ENCODE data around the gene VDR.

The VDR gene

DNA sequence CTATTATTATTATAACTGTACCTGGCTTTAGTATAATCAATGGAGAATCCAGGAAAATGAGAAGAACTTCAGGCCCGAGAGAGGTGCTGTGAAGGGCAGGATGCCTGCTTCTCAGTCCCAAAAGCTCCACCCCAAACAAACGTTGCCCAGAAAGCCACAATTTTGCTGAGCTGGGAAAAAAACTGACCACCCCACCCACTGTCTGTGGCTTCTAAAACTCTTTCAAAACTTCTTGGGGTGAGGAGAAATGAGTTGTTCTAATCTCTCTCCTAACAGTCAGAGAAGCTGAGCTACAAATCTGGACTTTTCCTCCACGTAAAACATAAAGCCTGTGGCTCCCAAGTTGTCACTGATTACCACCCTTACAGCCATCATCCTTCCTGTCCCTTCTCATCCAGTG is 13.4 kb downstream of the VDR start:
- no peak for DNase-seq

DNA sequence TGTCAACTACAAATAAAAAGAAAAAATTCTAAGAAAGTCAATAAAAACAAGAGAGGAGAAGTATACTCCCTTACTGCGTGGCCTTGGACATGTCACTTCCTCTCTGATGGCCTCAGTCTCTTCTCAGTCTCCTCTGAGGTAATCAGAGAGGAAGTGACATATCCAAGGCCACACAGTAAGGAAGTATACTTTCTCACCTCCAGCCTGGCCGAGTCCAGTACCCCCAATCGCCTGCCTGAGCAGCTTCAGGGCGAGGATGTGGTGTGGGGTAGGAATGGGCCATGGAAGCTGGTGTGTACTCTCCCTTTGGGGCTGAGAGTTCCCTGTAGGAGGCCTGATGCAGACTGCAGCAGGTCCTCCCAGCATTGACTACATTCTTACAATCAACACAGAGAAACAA is 15.8 kb downstream of the VDR start:
- no peak for DNase-seq

DNA sequence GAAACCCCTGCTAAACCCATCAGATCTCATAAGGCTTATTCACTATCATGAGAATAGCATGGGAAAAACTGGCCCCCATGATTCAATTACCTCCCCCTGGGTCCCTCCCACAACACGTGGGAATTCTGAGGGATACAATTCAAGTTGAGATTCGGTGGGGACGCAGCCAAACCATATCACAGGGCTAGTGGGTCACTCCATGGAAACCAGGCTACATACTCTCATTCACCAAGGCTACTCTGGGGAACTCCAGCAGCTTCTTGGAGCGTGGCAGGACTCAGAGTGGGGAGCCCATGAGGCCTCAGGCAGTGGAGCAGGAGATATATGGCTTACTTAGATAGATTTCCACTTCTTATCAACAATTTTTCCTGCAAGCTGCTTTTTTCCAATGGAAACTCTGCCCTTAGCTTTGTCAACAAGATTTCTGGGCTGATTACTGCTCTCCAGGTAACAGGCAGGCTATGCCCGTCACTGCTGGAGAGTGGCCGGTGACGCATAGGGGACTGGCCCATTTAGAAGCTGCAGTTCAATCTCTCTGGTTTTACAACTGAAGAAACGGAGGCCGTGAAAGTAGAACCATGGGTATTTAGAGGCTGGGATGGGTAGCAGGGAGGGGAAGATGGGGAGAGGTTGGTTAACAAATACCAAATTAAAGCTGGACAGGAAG is 16.5 kb downstream of the VDR start:
- no peak for DNase-seq

DNA sequence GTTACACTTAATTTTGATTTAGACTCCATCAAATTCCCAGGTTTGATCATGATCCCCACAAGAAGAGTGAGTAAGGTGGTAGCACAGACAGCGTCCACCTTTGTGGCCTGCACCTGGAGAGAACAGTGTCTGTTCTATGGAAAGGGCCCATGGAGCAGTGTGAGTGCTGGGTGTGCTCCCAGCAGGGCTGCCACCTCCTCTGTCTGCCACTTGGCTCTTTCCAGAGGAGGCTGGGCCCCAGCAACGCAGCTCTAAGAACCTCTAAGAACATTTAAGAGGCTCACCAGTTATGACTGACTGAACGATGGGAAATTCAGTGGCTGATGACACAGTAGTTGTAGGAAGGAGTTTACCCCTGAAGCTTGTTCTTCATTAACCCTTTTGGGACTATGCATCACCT is 17.3 kb downstream of the VDR start:
- DNase-seq = no peak

DNA sequence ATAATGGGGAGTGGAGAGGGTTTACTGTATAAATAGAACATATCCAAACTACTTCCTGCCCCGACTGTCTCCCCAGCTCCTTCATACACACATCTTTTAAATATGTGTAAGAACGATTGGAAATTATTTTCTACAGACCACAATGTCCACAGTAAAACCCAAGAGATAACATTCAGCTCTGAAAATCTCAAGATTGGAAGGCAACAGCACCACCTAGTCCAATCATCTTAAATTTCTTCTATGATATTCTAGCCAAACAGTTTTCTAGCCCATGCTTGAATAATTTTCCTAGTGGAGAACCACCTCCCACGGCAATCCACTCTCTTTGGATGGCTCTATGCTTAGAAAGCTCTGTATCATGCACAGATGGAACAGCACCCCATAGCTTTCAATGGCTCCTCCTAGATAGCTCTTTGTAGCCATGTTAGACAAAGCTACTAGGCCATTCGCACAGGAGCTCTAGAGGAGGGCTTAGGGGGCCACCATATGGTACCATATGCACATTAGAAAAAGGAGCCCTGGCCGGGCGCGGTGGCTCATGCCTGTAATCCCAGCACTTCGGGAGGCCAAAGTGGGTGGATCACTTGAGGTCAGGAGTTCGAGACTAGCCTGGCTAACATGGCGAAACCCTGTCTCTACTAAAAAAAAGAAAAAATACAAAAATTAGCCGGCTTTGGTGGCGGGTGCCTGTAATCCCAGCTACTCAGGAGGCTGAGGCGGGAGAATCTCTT is 18.1 kb downstream of the VDR start:
- DNase-seq = no peak

DNA sequence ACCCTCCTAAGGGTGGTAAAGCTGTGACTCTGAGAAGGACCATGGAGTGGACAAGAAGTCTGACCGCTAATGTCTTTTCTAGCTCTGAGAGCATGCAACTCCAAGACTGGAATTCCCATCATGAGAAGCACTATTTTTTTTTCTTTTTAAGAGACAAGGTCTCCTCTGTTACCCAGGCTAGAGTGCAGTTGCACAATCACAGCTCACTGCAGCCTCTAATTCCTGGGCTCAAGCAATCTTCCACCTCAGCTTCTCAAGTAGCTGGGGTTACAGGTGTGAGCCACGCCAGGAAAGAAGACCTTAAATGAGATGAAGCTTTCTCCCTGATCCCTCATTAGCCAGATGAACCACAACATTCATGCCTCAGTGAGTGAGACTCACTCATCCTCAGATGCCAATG is 19.2 kb downstream of the VDR start:
- no peak for DNase-seq

DNA sequence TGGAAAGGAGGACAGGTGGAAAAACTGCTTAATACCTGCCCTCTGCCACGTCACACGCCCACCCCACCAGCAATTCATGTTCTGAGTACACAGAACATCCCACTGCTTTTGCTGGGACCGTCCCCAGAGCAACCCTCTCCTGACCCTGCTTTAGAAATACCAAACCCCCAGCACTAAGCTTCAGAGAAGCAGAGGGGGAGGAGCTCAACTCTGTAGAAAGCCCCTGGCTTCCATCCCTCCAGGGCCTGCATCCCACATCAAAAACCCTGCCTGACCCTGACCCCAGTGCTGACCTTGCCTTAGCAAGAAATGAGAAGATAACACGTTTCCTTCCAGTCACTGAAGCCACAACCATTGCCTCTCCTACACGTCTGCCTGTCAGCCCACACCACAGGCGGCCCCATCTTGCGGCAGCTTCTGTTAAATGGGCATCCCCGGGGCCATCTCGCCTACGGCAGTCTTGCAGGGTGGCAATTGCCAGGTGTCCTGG is 19.7 kb downstream of the VDR start:
- DNase-seq = no peak

DNA sequence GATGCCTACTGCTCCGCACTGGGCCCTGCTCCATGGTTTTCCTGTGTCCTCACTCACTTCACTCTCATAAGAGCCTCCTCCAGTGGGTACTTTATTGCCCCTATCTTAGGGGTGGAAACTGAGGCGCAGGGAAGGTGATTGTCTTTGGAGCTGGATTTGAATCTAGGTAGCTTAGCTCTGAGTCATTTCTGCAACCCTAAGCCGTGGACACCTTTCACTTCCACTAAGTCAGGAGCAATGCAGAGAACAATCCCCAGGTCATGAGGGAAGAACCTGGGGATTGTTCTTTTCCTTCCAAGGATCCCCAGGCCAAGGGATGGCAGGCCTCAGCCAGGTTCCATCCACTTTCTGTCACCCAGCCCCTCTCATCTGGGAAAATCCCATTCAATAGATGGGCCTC is 20.3 kb downstream of the VDR start:
- DNase-seq = no peak

DNA sequence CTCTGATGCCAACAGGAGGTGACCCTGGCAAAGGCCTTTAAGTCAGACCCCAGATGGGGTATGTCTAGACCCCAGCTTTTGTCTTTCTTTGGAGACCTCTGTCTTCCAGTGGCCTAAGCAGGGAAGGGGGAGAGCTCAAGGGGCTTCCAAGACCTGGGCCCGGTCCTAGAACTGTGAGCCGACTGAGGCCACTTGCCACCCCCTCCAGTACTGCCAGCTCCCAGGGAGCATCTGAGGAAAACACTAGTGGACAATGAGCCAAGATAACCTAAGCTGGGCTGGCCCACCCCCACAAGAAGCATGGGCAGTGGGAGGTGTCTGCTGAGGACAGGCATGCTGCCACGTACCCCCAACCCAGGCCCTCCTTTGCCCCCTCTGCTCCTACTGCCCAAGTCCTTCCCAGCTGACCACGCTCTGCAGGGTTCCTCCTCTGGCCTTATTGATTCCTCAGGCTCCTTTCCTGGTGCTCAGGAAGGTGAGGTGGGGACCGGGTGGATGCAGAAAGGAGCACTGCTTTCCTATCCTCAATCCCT is 21.1 kb downstream of the VDR start:
- DNase-seq = no peak

DNA sequence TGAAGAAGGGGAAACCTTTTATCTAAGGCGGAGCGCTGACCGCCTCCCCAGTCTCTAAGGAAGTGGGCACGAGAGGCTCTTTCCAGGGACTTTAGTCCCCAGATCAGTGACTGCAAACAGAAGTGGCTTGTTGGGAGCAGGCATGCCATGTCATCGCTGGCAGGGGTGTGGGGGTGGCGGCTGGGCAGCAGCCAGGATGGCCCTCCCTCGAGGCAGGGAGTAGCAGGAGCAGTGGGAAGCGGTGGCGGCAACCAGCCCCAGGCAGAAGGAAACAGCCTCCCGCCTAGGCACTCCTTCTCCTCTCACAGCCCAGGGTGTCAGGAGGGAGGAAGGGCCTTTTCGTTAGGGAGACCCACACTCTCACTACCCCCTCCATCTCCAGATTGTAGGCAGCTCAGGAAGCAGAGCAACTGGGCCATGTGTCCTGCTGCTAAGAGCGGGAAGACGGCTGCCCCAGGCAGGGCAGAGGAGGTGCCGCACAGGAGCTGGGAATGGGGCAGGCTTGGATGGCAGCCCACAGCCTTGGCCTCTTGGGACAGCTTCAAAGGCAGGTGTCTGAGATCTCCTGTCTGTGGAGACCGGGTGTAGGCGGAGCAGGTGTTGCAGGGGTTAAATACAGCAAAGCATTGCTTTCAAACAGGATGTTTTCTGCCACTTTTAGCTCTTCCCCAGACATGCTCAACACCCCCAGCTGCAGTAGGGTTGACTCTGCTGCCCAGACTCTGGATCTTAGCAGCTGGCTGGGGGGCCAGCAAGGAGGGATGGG is 21.8 kb downstream of the VDR start:
- no peak for DNase-seq

DNA sequence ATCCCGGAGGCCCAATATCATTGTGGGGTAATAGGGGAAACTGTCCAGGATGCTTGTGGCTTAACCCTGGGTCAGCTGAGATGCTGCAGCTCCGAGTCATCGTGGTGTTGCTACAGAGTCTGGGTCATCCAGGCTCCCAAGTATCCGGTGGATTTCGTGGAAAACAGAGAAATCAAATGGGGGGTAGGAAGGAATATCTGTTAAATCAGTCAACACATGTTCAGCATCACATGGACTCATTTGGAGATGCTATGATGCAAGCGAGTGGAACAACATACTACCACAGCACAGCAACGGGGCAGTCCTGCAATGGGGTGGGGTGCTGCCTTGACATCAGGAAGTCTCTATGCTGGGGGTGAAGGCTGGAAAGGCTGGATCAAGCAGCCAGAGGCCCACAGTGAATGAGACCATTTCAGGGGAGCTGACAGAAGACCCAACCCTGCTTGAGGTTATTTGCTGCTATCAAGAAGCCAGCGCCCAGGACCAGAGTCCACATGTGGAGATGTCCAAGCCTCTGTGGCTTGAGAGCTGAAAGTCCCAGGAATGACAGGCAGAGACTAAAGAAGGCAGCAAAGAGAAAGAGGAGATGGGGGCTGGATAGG is 22.9 kb downstream of the VDR start:
- DNase-seq = no peak

DNA sequence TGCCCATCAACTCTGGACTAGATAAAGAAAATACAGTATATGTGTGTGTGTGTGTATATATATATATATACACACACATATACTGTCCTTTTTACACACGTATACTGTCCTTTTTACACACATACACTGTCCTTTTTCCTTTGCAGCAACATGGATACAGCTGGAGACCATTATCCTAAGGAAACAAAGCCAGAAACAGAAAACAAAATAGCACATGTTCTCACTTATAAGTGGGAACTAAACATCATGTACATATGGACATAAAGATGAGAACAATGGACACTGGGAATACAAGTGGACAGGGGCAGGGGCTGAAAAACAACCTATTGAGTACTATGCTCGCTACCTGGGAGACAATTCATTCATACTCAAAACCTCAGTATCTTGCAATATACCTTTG is 23.7 kb downstream of the VDR start:
- DNase-seq = no peak

DNA sequence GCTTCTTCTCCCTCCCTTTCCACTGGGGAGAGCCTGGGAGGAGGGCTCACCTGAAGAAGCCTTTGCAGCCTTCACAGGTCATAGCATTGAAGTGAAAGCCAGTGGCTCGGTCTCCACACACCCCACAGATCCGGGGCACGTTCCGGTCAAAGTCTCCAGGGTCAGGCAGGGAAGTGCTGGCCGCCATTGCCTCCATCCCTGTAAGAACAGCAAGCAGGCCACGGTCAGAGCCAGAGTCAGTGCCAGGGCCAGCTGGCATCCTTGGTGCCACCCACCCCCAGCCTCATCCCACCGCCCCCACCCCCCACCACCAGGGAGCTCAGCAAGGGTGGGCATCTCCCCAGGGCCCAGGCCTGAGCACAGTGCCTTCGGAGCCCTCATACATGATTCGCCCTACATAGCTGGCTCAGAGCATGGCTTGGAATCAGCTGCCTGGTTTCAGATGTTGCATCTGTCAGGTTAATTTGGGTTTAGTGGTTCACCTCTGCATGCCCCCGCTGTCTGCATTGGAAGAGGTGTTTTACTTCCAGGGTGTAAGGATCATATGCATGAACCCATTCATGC is 25.8 kb downstream of the VDR start:
- DNase-seq = no peak

DNA sequence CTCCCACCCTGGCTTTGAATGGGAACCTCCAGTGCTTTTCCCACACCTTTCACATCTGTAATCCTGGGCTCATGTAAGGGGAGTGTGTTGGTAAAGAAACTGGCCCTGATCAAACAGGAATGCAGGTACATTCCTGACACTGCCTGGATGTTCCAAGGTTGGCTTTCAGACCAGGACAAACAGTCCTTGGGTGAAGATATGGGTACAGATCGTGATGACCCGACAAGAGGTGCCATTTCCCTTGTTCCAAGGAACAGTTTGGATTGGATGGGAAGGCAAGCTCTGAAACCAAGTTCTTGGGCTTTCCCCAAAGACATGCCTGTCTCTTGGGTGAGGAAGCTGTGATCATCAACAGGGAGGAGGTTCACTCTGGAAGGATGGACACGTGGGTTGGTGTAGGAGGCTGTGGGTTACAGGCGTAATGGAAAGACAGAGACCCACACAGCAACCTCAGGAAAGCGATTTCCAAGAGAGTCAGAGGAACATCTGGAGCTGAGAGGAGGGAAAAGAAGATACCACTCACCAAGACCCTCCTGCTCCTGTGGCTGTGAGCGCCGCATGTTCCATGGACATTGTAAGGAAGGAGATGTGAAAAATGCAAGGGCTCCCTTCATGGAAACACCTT is 26.4 kb downstream of the VDR start:
- no peak for DNase-seq

DNA sequence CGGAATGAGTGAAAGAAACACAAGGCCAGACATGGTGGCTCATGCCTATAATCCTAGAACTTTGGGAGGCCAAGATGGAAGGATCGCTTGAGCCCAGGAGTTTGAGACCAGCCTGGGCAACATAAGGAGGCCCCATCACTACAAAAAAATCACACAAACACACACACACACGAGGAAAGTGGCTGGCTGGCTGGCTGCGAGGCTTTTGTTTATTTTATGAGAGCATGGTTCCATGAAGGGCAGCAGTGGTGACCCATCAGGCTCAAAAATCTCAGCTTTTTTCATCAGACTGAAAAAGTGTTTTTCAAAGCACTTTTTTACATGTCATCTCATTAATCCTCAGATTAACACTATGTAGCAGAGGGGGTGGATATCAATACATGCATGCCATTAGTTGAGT is 27.7 kb downstream of the VDR start:
- no peak for DNase-seq

DNA sequence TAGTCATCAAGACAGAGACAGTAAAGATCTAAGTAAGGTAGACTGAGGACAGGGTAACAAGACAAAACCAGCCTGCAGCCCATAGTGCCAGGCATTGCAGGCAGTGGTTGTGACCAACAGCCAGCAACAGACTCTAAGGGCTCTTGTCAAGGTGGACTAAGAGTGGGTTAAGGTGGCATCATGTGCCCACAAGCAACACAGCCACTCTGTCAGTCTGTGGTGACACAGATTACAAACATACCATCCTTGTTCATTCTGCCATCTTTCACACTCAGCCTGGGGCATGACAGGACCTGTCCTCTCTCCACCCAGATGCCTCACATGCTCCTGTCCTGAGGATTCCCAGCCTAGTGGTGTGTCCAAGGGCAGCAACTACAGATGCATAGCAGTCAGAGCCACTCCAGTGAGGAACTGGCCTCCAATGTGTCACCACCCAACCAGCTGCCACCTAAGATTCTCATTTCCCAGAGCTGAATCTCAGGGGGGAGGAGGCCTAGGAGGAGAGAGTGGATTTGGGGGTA is 28.3 kb downstream of the VDR start:
- DNase-seq = no peak

DNA sequence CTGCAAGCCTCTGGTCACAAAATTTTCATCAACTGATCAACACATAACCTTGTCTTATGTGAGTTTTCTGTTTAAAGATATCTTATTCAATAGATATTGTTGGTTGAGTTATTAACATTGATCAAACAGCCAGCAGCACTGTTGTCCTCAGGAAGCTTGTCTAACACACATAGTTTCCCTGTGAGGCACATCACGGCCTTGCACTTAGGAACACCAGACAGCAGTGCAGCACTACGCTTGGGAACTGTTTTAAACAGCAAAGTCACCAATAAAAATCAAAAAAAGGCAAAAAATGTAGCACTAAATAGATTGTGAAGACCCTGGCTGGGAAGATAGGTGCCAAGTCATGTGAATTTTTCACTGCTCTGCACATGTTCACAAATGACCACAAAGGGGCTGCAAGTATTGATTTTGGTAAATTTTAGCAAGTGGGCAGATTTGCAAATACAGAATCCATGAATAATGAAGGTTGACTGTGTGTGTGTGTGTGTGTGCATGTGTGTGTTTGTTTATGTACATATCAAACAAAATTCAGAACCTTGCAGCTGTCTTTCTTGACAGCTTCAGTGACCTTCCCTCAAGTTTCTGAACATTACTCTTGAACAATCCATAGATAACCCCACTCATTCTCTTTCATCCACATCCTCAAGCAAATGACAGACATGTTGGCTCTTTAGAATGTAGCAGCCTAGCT is 28.9 kb downstream of the VDR start:
- DNase-seq = no peak

DNA sequence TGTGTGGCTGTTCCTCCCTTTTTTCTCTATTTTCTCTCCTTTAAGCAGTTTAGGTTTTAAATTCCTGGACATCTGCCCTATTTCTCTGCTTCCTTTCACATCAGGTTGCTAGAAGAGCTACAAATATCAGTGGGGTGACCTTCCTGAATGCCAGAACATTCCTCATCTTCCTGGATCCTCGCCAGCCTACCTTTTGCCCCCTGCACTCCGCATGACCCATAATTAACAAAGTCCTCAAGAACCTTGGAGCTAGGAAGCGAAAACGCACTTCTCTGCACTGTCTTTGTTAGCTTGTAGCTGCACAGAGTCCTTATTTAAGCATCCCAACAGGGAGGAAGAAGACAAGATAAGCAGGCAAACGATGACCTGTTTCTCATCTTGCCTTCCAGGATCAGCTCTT is 30.5 kb downstream of the VDR start:
- no peak for DNase-seq

DNA sequence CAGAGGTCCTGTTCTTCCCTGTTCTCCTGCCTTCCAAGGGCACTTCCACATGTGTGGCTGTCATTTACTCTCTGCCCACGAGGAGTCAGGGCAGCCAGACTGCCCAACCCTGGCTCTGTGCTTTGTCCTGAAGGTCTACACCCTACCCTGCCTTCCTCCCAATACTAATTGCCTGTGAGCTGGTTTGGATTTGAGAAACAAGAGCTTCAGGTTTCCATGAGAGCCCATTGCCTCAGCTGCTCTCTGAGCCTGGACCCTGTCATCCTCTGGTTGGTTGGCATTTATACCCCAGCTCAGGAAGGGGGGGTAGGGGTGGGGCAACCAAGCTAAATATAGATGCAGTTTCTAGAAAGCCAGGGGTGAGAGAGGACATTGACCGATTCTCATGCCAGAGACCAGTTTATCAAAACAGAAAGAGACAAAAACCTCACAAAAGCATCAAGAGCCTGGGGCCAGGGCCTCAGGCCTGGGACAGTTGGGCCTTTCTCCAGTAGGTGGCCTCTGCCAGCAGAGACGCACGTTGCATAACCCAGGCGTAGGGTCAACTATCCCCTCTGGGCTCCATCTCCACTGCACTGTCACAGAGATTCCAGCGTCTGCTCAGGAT is 34.5 kb downstream of the VDR start:
- no peak for DNase-seq

DNA sequence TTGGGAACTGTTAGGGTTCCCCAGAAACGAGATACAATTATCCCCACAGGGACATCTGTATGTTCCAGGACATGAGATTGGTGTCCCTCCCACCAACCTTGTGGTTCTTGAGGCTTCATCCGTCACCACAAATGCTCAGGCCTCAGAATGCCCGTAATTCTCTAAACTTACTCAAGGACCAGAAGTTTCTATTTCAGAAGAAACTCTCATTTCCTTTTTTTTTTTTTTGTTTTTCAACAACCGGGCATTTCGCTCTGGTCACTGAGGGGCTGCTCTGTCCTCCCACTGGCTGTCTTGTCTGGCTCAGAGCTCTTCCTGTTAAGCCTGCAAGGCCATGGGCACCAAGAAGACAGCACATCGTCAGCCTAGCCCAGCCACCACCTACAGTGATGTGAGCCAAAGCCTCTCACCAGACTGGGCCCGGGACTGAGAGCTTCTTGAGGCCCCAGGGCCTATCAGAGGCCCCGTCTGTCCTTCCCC is 36.2 kb downstream of the VDR start:
- no peak for DNase-seq

DNA sequence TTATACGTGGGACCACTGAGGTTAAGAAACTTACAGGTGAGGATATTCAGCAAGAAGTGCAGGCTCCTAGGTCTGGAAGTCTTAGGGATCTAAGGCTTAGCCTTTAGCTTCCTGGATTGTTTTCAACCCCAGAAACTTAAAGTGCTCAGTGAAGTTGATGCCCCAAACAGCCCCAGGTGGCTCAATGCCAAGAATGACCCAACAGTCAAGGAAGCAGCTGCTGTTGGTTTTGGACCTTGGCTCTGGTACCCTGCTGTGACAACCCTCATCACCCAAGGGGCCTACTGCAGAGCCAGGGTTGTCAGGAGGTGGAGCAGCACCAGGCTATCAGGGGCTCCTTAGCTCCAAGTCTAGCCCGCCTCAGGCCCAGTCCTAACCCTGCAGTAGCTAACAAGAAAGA is 36.8 kb downstream of the VDR start:
- DNase-seq = no peak

Measured in NCI-H748 treated with DMSO at 0.1 percent for 48 hours (cell line).